WTC11 (cell line): Measurements from ENCODE around the gene FMO2. TPM values are rescaled to one million over a fixed set of nuclear protein-coding genes. Genes with fewer than 3 reads are reported as not detected.

Experiments used
- ATAC-seq: fragments of 200-7000 bp; cut with Tn5 transposase; 2 replicates; pipeline ENCODE4 v1.10.0; 2021; ENCODE audit warnings: mild to moderate bottlenecking, moderate library complexity
- CTCF ChIA-PET: fragments of 300-600 bp; sonication (Branson Sonifier 250); formaldehyde crosslinking; loops from one replicate; lab custom pipeline; 2021; ENCODE audit warnings: antibody characterized with exemption; lab: Charles Lee
- POLR2A ChIA-PET: fragments of 350-600 bp; sonication (Branson Sonifier 250); formaldehyde crosslinking; loops from one replicate; lab custom pipeline; 2021; ENCODE audit warnings: antibody characterized with exemption; lab: Charles Lee
- DNase-seq: peaks from one replicate; pipeline ENCODE4 v3.0.0; 2021; ENCODE audit warnings: low spot score
- H3K27ac Mint-ChIP-seq: 2 replicates; pipeline ENCODE4 v1.8.0; 2021; ENCODE audit warnings: mixed read lengths
- H3K27me3 Mint-ChIP-seq: 2 replicates; pipeline ENCODE4 v1.8.0; 2021; ENCODE audit warnings: low read depth, mild to moderate bottlenecking, moderate library complexity, mixed read lengths
- H3K36me3 Mint-ChIP-seq: 2 replicates; pipeline ENCODE4 v1.8.0; 2021; ENCODE audit warnings: mixed read lengths
- H3K4me1 Mint-ChIP-seq: 2 replicates; pipeline ENCODE4 v1.8.0; 2022; ENCODE audit warnings: mixed read lengths
- H3K4me3 Mint-ChIP-seq: 2 replicates; pipeline ENCODE4 v1.8.0; 2021; ENCODE audit warnings: mild to moderate bottlenecking, moderate library complexity, mixed read lengths
- H3K9me3 Mint-ChIP-seq: 2 replicates; pipeline ENCODE4 v1.8.0; 2021; ENCODE audit warnings: mixed read lengths
- ARID4B ChIP-seq: sonication (generic); formaldehyde crosslinking; IDR thresholded peaks from 2 replicates; pipeline ENCODE4 v1.8.0; 2023; ENCODE audit warnings: missing genetic modification reagents, mild to moderate bottlenecking, borderline replicate concordance
- ATF3 ChIP-seq: sonication (generic); formaldehyde crosslinking; conservative IDR thresholded peaks from 2 replicates; pipeline ENCODE4 v1.8.1; 2022; ENCODE audit warnings: mild to moderate bottlenecking, missing genetic modification reagents
- CREM ChIP-seq: sonication (generic); formaldehyde crosslinking; IDR thresholded peaks from 2 replicates; pipeline ENCODE4 v1.8.1; 2022; ENCODE audit warnings: mild to moderate bottlenecking, missing genetic modification reagents, moderate library complexity
- E2F1 ChIP-seq: sonication (generic); formaldehyde crosslinking; IDR thresholded peaks from 2 replicates; pipeline ENCODE4 v1.8.0; 2022; ENCODE audit warnings: mild to moderate bottlenecking, missing genetic modification reagents
- ELF4 ChIP-seq: sonication (generic); formaldehyde crosslinking; IDR thresholded peaks from 2 replicates; pipeline ENCODE4 v1.8.1; 2022; ENCODE audit warnings: low read depth, mild to moderate bottlenecking, moderate library complexity, missing genetic modification reagents
- EMX1 ChIP-seq: fragments of 250-450 bp; sonication (Bioruptor Pico); IDR thresholded peaks from 2 replicates; pipeline ENCODE4 v1.8.0; 2021; ENCODE audit warnings: mild to moderate bottlenecking
- GRHL2 ChIP-seq: fragments of 250-450 bp; sonication (Bioruptor Pico); IDR thresholded peaks from 2 replicates; pipeline ENCODE4 v1.8.0; 2022; ENCODE audit warnings: mild to moderate bottlenecking, moderate library complexity; ENCODE audit not compliant: insufficient replicate concordance, severe bottlenecking
- HMGA2 ChIP-seq: fragments of 250-450 bp; sonication (Bioruptor Pico); IDR thresholded peaks from 2 replicates; pipeline ENCODE4 v1.4.0; 2021; ENCODE audit warnings: mild to moderate bottlenecking, moderate library complexity
- HMGXB4 ChIP-seq: sonication (generic); formaldehyde crosslinking; IDR thresholded peaks from 2 replicates; pipeline ENCODE4 v1.8.1; 2023; ENCODE audit warnings: mild to moderate bottlenecking, moderate library complexity, missing genetic modification reagents
- NFATC4 ChIP-seq: fragments of 250-450 bp; sonication (Bioruptor Pico); IDR thresholded peaks from 2 replicates; pipeline ENCODE4 v1.9.0; 2021; ENCODE audit warnings: mild to moderate bottlenecking
- NR2C2 ChIP-seq: sonication (generic); formaldehyde crosslinking; IDR thresholded peaks from 2 replicates; pipeline ENCODE4 v1.8.0; 2022; ENCODE audit warnings: mild to moderate bottlenecking, missing genetic modification reagents
- RELA ChIP-seq: sonication (generic); formaldehyde crosslinking; IDR thresholded peaks from 2 replicates; pipeline ENCODE4 v1.8.1; 2022; ENCODE audit warnings: missing genetic modification reagents, mild to moderate bottlenecking, borderline replicate concordance
- STAT6 ChIP-seq: sonication (generic); formaldehyde crosslinking; conservative IDR thresholded peaks from 2 replicates; pipeline ENCODE4 v1.8.1; 2023; ENCODE audit warnings: mild to moderate bottlenecking, low read depth, missing genetic modification reagents, moderate library complexity
- TEAD4 ChIP-seq: sonication (generic); formaldehyde crosslinking; IDR thresholded peaks from 2 replicates; pipeline ENCODE4 v1.8.0; 2022; ENCODE audit warnings: mild to moderate bottlenecking, missing genetic modification reagents
- ZMAT4 ChIP-seq: fragments of 250-450 bp; sonication (Bioruptor Pico); IDR thresholded peaks from 2 replicates; pipeline ENCODE4 v1.9.0; 2021; ENCODE audit warnings: mild to moderate bottlenecking
- ZNF219 ChIP-seq: sonication (generic); formaldehyde crosslinking; IDR thresholded peaks from 2 replicates; pipeline ENCODE4 v1.8.0; 2023; ENCODE audit warnings: missing genetic modification reagents, mild to moderate bottlenecking, borderline replicate concordance
- ZNF317 ChIP-seq: sonication (generic); formaldehyde crosslinking; IDR thresholded peaks from 2 replicates; pipeline ENCODE4 v1.8.1; 2023; ENCODE audit warnings: low read depth, mild to moderate bottlenecking, moderate library complexity, missing genetic modification reagents, borderline replicate concordance
- ZNF396 ChIP-seq: fragments of 250-450 bp; sonication (Bioruptor Pico); IDR thresholded peaks from 2 replicates; pipeline ENCODE4 v1.8.0; 2021; ENCODE audit warnings: mild to moderate bottlenecking, moderate library complexity, borderline replicate concordance
- ZNF671 ChIP-seq: fragments of 250-450 bp; sonication (Bioruptor Pico); IDR thresholded peaks from 2 replicates; pipeline ENCODE4 v1.8.0; 2021; ENCODE audit warnings: mild to moderate bottlenecking
- total RNA-seq: library from RNA; stranded (reverse); gene quantifications from 3 replicates; pipeline ENCODE4 v1.2.3, GENCODE V29; 2021

The FMO2 gene
- total RNA-seq, 1 experiment from 2014 or later, result not detected

GRCh38 chr1:171195767-171196166, 10.7 kb downstream of the FMO2 start:
- DNase-seq (no peak), ATAC-seq (no peak)
- CTCF ChIA-PET, result interaction anchor here (1.2 kb wide), 1 partner anchor 50 kb away, joined by 4 read pairs; no protein-coding TSS in a partner anchor

More at GRCh38 chr1:171195767-171196166, 10.7 kb downstream of the FMO2 start:
- Mint-ChIP-seq H3K27me3 (no peaks in the 10 kb centered on the region), H3K36me3 (no peaks in the 10 kb centered on the region), H3K4me1 (no peaks in the 10 kb centered on the region)
- TF ChIP-seq NR2C2 (CRISPR knock-in tag) (no peak), ELF4 (no peak), HMGA2 (no peak), NFATC4 (no peak), E2F1 (CRISPR knock-in tag) (no peak), GRHL2 (no peak), EMX1 (CRISPR knock-in tag) (no peak), ZNF219 (CRISPR knock-in tag) (no peak), ZNF317 (no peak), STAT6 (CRISPR knock-in tag) (no peak), HMGXB4 (CRISPR knock-in tag) (no peak), ATF3 (CRISPR knock-in tag) (no peak), ARID4B (no peak), ZNF671 (CRISPR knock-in tag) (no peak), ZMAT4 (CRISPR knock-in tag) (no peak), CREM (no peak), ZNF396 (CRISPR knock-in tag) (no peak), TEAD4 (CRISPR knock-in tag) (no peak), RELA (CRISPR knock-in tag) (no peak)
- TF ChIP-seq, all 79 proteins: peak for 0
- H3K27ac Mint-ChIP-seq, result no peak overlapping the region
- H3K4me3 Mint-ChIP-seq, result no peak overlapping the region
- POLR2A ChIA-PET, result no interaction called here
- no peaks in the 10 kb centered on the region for H3K9me3 Mint-ChIP-seq
